ENCODE measurements around the gene CERS4. TPM values are rescaled to one million over a fixed set of nuclear protein-coding genes. Genes with fewer than 3 reads are reported as not detected.

CERS4 gene
- total and polyA plus RNA-seq, 2 experiments from 2014 or later: not detected

- H3K36me3 ChIP-seq (ENCODE audit: low read depth): no peaks in the 10 kb centered on the region
- TF ChIP-seq EZH2 (IDR thresholded peaks at IDR 0.05; ENCODE audit: insufficient read depth, poor library complexity, severe bottlenecking) (no peak), EZH2phosphoT487 (IDR thresholded peaks at IDR 0.05; ENCODE audit: insufficient read depth, low read depth) (no peak)
- H3K27ac ChIP-seq: no peak overlapping the region
- no peak overlapping the region for H3K4me3 ChIP-seq
- H3K4me2 ChIP-seq (ENCODE audit: unreplicated experiment): no peak overlapping the region
- H3K27me3 ChIP-seq (replicated peaks; ENCODE audit: insufficient read depth): no peaks in the 10 kb centered on the region
- no peaks in the 10 kb centered on the region for H3K9me2 ChIP-seq (ENCODE audit: insufficient read depth)
- in situ Hi-C loops (cut with MboI): loop anchor here (10.0 kb wide), 1 partner anchor 275 kb away; no protein-coding TSS in a partner anchor
- peaks cover 6% of the 10 kb centered on the region for H3K4me1 ChIP-seq (ENCODE audit: insufficient read depth)
- no peak overlapping the region for H3K9ac ChIP-seq
- WGBS, 2 experiments (ENCODE audit: low coverage in 1 of 2, low lambda C conversion rate in 2 of 2, missing lambda C conversion rate in 2 of 2): 60 to 64% methylated on average over 3 of the region's 3 CpGs
- H3K79me2 ChIP-seq (ENCODE audit: insufficient read depth): no peaks in the 10 kb centered on the region
- no peaks in the 10 kb centered on the region for H3K9me3 ChIP-seq (ENCODE audit: low read depth)
- H3F3A ChIP-seq (ENCODE audit: insufficient read depth): no peaks in the 10 kb centered on the region
- no peaks in the 10 kb centered on the region for H4K20me1 ChIP-seq (ENCODE audit: insufficient read depth)
- DNase-seq: no peak
- no peak overlapping the region for H2AFZ ChIP-seq
Observed at GRCh38 chr19:8239528-8240273, 30.5 kb downstream of the CERS4 start.

GRCh38 chr19:8240274-8241229, 31.4 kb downstream of the CERS4 start:
- H3K9me2 ChIP-seq (ENCODE audit: insufficient read depth): no peaks in the 10 kb centered on the region
- no peaks in the 10 kb centered on the region for H3K27me3 ChIP-seq (replicated peaks; ENCODE audit: insufficient read depth)
- no peak overlapping the region for H3K4me3 ChIP-seq
- in situ Hi-C loops (cut with MboI): loop anchor here (10.0 kb wide), 1 partner anchor 276 kb away; no protein-coding TSS in a partner anchor
- DNase-seq: peak; percentile 82
- no peak overlapping the region for H3K4me2 ChIP-seq (ENCODE audit: unreplicated experiment)
- no peak overlapping the region for H3K9ac ChIP-seq
- H3K4me1 ChIP-seq (ENCODE audit: insufficient read depth): peaks cover 6% of the 10 kb centered on the region
- H3K36me3 ChIP-seq (ENCODE audit: low read depth): no peaks in the 10 kb centered on the region
- WGBS, 2 experiments (ENCODE audit: low coverage in 1 of 2, low lambda C conversion rate in 2 of 2, missing lambda C conversion rate in 2 of 2): 35 to 40% methylated on average over 16 to 17 of the region's 17 CpGs
- no peaks in the 10 kb centered on the region for H4K20me1 ChIP-seq (ENCODE audit: insufficient read depth)
- H3K79me2 ChIP-seq (ENCODE audit: insufficient read depth): no peaks in the 10 kb centered on the region
- H3K9me3 ChIP-seq (ENCODE audit: low read depth): no peaks in the 10 kb centered on the region
- H3K27ac ChIP-seq: no peak overlapping the region
- TF ChIP-seq EZH2phosphoT487 (IDR thresholded peaks at IDR 0.05; ENCODE audit: insufficient read depth, low read depth) (no peak), EZH2 (IDR thresholded peaks at IDR 0.05; ENCODE audit: insufficient read depth, poor library complexity, severe bottlenecking) (no peak)
- H3F3A ChIP-seq (ENCODE audit: insufficient read depth): no peaks in the 10 kb centered on the region
- H2AFZ ChIP-seq: no peak overlapping the region

- H3K79me2 ChIP-seq (ENCODE audit: insufficient read depth): no peaks in the 10 kb centered on the region
- in situ Hi-C loops (cut with MboI): loop anchor here (10.0 kb wide), 1 partner anchor 277 kb away; no protein-coding TSS in a partner anchor
- H4K20me1 ChIP-seq (ENCODE audit: insufficient read depth): no peaks in the 10 kb centered on the region
- no peak overlapping the region for H3K9ac ChIP-seq
- no peak overlapping the region for H3K27ac ChIP-seq
- H3K4me3 ChIP-seq: no peak overlapping the region
- TF ChIP-seq EZH2phosphoT487 (IDR thresholded peaks at IDR 0.05; ENCODE audit: insufficient read depth, low read depth) (no peak), EZH2 (IDR thresholded peaks at IDR 0.05; ENCODE audit: insufficient read depth, poor library complexity, severe bottlenecking) (no peak)
- 69 to 81% methylated on average over 4 of the region's 4 CpGs for WGBS, 2 experiments (ENCODE audit: low coverage in 1 of 2, low lambda C conversion rate in 2 of 2, missing lambda C conversion rate in 2 of 2)
- no peaks in the 10 kb centered on the region for H3F3A ChIP-seq (ENCODE audit: insufficient read depth)
- H3K9me2 ChIP-seq (ENCODE audit: insufficient read depth): no peaks in the 10 kb centered on the region
- H3K36me3 ChIP-seq (ENCODE audit: low read depth): no peaks in the 10 kb centered on the region
- no peak overlapping the region for H2AFZ ChIP-seq
- H3K4me2 ChIP-seq (ENCODE audit: unreplicated experiment): no peak overlapping the region
- no peaks in the 10 kb centered on the region for H3K9me3 ChIP-seq (ENCODE audit: low read depth)
- no peaks in the 10 kb centered on the region for H3K27me3 ChIP-seq (replicated peaks; ENCODE audit: insufficient read depth)
- no peak for DNase-seq
- peaks cover 6% of the 10 kb centered on the region for H3K4me1 ChIP-seq (ENCODE audit: insufficient read depth)
Observed at GRCh38 chr19:8241646-8242045, 32.5 kb downstream of the CERS4 start.

- Histone ChIP-seq H3K4me1 (ENCODE audit: insufficient read depth) (peaks cover 6% of the 10 kb centered on the region), H4K20me1 (ENCODE audit: insufficient read depth) (no peaks in the 10 kb centered on the region), H3K9me2 (ENCODE audit: insufficient read depth) (no peaks in the 10 kb centered on the region), H2AFZ (no peak overlapping the region), H3K79me2 (ENCODE audit: insufficient read depth) (no peaks in the 10 kb centered on the region), H3K9ac (no peak overlapping the region), H3K4me2 (ENCODE audit: unreplicated experiment) (no peak overlapping the region), H3K4me3 (no peak overlapping the region), H3K36me3 (ENCODE audit: low read depth) (no peaks in the 10 kb centered on the region), H3K9me3 (ENCODE audit: low read depth) (no peaks in the 10 kb centered on the region), H3K27ac (no peak overlapping the region), H3K27me3 (replicated peaks; ENCODE audit: insufficient read depth) (no peaks in the 10 kb centered on the region), H3F3A (ENCODE audit: insufficient read depth) (no peaks in the 10 kb centered on the region)
- WGBS, 2 experiments (ENCODE audit: low coverage in 1 of 2, low lambda C conversion rate in 2 of 2, missing lambda C conversion rate in 2 of 2): 63 to 67% methylated on average over 4 of the region's 4 CpGs
- no peak for TF ChIP-seq EZH2 (IDR thresholded peaks at IDR 0.05; ENCODE audit: insufficient read depth, poor library complexity, severe bottlenecking)
- no peak for TF ChIP-seq EZH2phosphoT487 (IDR thresholded peaks at IDR 0.05; ENCODE audit: insufficient read depth, low read depth)
- no peak for DNase-seq
- in situ Hi-C loops (cut with MboI): loop anchor here (10.0 kb wide), 1 partner anchor 278 kb away; no protein-coding TSS in a partner anchor
Observed at GRCh38 chr19:8242211-8242821, 33.1 kb downstream of the CERS4 start.
